Spleen (tissue), 7 donors: ENCODE data around the gene PROM2.

ENCODE experiments used
- POLR2A ChIP-seq, 3 donors: fragments of 450-650 bp; IDR thresholded peaks; one replicate each; pipeline ENCODE4 v1.5.1; 2017; ENCODE audit warnings: antibody characterized with exemption in 3 of 3, mild to moderate bottlenecking in 1 of 3
- POLR2AphosphoS5 ChIP-seq, 3 donors: sonication (generic); formaldehyde crosslinking; IDR thresholded peaks; one replicate each; pipeline ENCODE4 v1.5.1; 2017; ENCODE audit warnings: antibody characterized with exemption in 3 of 3
- TF ChIP-seq, protein P1 (sequence below), 11 experiments: fragments of 200-600 bp in 7 of 11; fragments of 450-650 bp in 4 of 11; sonication (generic) in 4 of 11; IDR thresholded peaks in 8 of 11; conservative IDR thresholded peaks in 3 of 11; 1 replicate in 7 of 11; 2 replicates in 4 of 11; pipeline versions ENCODE4 v1.4.0 to v1.8.0; 2016 to 2021; ENCODE audit warnings: antibody characterized with exemption in 11 of 11, inconsistent platforms in 4 of 11, mild to moderate bottlenecking in 1 of 11
- donor health status: DM: no; HTN: no; CAD: no; lungs with moderate emphysema.
- donor health status: DM: no; HTN: no; CAD: no.
- donor health status: DM: no; HTN: no; CAD: no.

DNA sequence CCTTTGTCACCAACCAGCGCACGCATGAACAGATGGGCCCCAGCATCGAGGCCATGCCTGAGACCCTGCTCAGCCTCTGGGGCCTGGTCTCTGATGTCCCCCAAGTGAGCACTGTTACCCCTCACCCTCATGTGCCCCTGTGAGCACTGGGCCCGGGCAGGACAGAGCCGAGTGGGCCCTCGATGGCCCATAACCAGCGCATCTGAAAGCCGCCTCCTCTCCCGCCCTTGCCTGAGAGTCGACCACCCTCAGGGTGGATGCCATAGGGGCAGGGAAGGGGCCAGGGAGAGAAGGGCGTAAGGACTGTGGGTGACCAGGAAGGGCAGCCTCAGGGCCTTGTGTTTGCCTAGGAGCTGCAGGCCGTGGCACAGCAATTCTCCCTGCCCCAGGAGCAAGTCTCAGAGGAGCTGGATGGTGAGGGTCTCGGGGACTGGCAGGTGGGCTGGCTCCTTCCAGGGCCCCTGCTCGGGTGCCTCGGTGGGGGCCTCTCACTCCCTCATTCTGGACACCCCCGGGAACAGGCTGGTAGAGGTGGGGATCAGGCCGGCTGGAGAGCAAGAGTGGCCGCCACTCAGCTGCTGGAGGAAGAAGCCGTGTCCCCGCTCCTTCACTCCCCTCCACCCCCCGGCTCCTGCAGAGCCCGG lies 2.1 kb downstream of the PROM2 start:
- TF ChIP-seq POLR2AphosphoS5 (IDR thresholded peaks at IDR 0.05) (no peak), POLR2A (IDR thresholded peaks at IDR 0.05) (no peak)
- TF ChIP-seq, protein P1, sequence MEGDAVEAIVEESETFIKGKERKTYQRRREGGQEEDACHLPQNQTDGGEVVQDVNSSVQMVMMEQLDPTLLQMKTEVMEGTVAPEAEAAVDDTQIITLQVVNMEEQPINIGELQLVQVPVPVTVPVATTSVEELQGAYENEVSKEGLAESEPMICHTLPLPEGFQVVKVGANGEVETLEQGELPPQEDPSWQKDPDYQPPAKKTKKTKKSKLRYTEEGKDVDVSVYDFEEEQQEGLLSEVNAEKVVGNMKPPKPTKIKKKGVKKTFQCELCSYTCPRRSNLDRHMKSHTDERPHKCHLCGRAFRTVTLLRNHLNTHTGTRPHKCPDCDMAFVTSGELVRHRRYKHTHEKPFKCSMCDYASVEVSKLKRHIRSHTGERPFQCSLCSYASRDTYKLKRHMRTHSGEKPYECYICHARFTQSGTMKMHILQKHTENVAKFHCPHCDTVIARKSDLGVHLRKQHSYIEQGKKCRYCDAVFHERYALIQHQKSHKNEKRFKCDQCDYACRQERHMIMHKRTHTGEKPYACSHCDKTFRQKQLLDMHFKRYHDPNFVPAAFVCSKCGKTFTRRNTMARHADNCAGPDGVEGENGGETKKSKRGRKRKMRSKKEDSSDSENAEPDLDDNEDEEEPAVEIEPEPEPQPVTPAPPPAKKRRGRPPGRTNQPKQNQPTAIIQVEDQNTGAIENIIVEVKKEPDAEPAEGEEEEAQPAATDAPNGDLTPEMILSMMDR (IDR thresholded peaks at IDR 0.05 in 8 of 11, conservative IDR thresholded peaks at IDR 0.05 in 3 of 11) = no peak
